ENCODE data around the gene ASCC3.

DNA sequence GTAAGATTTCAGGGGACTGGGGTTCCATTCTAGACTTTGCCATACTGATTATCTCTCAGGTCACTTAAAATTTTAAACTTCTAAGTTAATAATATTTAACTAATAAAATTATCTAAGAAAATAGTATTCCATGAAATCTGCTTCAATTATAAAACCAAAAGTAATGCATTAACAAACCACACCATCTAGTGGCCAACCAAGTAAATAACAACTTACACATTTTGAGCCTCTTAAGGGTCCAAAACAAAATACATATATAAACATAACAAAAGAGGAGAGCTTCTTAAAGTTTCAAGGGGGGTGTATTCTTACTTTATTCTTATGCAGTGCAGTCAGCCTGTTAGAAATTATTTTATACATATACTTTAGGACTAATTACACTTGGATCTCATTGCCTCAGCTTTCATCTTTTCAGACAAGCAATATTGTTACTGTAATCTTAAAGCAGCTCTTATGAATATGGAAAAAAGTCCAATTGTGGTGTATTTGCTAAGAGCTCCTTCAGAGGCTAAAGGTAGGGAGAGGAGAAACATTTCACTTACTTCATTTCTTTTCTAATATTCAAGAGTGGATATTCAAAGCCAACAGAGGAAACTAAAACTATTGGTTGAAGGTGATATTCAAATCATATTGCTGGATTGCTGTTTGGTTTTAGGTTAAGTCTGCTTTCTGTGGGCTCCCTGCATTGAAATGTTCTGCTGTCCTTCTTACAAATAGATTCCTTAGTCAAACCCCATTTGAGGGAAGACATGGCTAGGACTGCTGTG lies 216.7 kb downstream of the ASCC3 start:
- TF ChIP-seq, protein P1, sequence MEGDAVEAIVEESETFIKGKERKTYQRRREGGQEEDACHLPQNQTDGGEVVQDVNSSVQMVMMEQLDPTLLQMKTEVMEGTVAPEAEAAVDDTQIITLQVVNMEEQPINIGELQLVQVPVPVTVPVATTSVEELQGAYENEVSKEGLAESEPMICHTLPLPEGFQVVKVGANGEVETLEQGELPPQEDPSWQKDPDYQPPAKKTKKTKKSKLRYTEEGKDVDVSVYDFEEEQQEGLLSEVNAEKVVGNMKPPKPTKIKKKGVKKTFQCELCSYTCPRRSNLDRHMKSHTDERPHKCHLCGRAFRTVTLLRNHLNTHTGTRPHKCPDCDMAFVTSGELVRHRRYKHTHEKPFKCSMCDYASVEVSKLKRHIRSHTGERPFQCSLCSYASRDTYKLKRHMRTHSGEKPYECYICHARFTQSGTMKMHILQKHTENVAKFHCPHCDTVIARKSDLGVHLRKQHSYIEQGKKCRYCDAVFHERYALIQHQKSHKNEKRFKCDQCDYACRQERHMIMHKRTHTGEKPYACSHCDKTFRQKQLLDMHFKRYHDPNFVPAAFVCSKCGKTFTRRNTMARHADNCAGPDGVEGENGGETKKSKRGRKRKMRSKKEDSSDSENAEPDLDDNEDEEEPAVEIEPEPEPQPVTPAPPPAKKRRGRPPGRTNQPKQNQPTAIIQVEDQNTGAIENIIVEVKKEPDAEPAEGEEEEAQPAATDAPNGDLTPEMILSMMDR (IDR thresholded peaks at IDR 0.05; ENCODE audit: low read depth, low read length, poor library complexity, severe bottlenecking): no peak
- no peak for TF ChIP-seq EZH2phosphoT487 (IDR thresholded peaks at IDR 0.05; ENCODE audit: borderline replicate concordance, low read length)

Measured in DOHH2 (cell line).